ENCODE measurements around the gene SLC9A9. TPM values are rescaled to one million over a fixed set of nuclear protein-coding genes. Genes with fewer than 3 reads are reported as not detected.

Gene SLC9A9
- total RNA-seq, 1 donor from 2014 or later = 9.3 TPM

GRCh38 chr3:143220741-143221140 is 627.5 kb downstream of the SLC9A9 start:
- DNase-seq (ENCODE audit: missing footprints) = no peak
- intact Hi-C loops (cut with DNase I) = no loop called here
- no peak for ATAC-seq

- DNase-seq (ENCODE audit: missing footprints) (no peak), ATAC-seq (no peak)
- intact Hi-C loops (cut with DNase I) = no loop called here
Measured at GRCh38 chr3:143218166-143218835, 630.0 kb downstream of the SLC9A9 start.

GRCh38 chr3:143217283-143217682 is 631.0 kb downstream of the SLC9A9 start:
- ATAC-seq (no peak), DNase-seq (ENCODE audit: missing footprints) (no peak)
- intact Hi-C loops (cut with DNase I) = no loop called here

GRCh38 chr3:143216709-143217182 is 631.5 kb downstream of the SLC9A9 start:
- intact Hi-C loops (cut with DNase I) = no loop called here
- ATAC-seq (no peak), DNase-seq (ENCODE audit: missing footprints) (no peak)

Other genes starting within 250 kb of the SLC9A9 start
- 9.0 TPM for gene DIPK2A, start 123.4 kb upstream of the SLC9A9 start, total RNA-seq